NB4 (cell line): Measurements from ENCODE around the gene ADCY1.

Source experiments
- DNase-seq: peaks from one replicate; pipeline ENCODE4 v3.0.0; 2010; ENCODE audit warnings: low read depth
- H3K4me3 ChIP-seq: one replicate; pipeline ENCODE4 v1.5.1; 2011; ENCODE audit warnings: mild to moderate bottlenecking, low read depth, low read length, moderate library complexity
- MYC ChIP-seq: IDR thresholded peaks from 2 replicates; pipeline ENCODE4 v1.6.1; 2011; ENCODE audit warnings: low read depth, low read length
- POLR2A ChIP-seq: IDR thresholded peaks from 2 replicates; pipeline ENCODE4 v1.6.1; 2011; ENCODE audit warnings: mild to moderate bottlenecking; ENCODE audit not compliant: insufficient read length; ENCODE audit errors: extremely low read depth
- TF ChIP-seq, protein P1 (sequence below): IDR thresholded peaks from 2 replicates; pipeline ENCODE4 v1.6.1; 2011; ENCODE audit warnings: low read depth, low read length
- TF ChIP-seq, protein P2 (sequence below): IDR thresholded peaks from one replicate; pipeline ENCODE4 v1.5.1; 2012; ENCODE audit warnings: low read depth, low read length

ADCY1 gene

DNA sequence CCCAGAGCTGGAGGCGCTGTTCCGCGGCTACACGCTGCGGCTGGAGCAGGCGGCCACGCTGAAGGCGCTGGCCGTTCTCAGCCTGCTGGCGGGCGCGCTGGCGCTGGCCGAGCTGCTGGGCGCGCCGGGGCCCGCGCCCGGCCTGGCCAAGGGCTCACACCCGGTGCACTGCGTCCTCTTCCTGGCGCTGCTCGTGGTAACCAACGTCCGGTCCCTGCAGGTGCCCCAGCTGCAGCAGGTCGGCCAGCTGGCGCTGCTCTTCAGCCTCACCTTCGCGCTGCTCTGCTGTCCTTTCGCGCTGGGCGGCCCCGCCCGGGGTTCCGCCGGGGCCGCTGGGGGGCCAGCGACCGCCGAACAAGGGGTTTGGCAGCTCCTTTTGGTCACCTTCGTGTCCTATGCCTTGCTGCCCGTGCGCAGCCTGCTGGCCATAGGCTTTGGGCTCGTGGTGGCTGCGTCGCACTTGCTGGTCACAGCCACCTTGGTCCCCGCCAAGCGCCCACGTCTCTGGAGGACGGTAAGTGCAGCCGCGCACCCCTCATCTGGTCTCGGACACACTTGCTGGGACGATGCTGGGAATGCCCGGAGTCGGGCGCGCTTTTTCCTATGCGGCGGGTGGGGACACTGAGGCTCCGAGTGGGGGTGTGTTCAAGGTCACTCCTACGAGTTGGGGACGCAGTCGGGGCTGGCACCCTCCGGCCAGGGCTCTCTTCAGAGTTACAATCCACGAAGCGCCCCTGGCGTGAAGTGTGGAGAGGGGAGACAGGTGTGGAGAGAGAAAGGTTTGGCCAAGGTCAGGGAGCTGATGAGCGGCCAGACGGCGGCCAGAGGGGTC, 717 bp downstream of the ADCY1 start:
- no peak overlapping the region for H3K4me3 ChIP-seq

DNA sequence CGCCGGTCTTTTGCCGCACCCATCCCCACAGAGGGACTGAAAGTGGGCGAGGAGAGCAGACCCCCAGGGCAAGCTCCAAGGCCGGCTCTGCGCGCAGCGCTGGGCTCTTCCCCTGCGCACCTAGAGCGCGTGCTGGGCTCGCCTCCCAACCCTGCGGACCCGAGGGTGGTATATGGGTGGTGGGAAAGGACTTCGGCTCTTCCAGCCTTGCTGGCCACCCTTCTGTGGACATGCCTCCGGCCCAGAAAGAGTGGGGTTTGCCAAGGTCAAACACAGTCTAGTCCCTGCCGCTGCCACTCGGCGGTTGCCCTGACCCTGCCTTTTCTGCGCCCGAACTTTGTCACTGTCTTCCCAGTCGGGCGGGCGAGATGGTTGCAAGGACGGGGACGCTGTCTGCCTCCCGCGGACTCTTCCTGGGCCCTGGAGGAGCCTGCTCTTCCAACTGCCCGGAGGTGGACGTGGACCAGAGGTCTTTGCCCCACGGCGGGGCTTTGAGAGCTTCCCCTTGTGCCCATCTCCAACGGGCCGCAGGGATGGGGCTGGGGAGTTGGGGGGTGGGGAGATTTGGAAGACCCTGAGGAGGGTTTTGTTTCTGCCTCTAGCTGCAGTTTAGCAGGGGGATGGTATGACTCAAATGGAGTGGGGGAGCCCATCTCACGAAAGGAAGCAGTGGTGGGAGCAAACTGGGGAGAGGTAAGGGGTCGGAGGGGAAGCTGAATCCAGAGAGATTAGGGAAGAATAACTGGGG, 1.5 kb downstream of the ADCY1 start:
- H3K4me3 ChIP-seq = no peak overlapping the region
- TF ChIP-seq, protein P1, sequence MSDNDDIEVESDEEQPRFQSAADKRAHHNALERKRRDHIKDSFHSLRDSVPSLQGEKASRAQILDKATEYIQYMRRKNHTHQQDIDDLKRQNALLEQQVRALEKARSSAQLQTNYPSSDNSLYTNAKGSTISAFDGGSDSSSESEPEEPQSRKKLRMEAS = no peak
- no peak for TF ChIP-seq MYC
- TF ChIP-seq, protein P2, sequence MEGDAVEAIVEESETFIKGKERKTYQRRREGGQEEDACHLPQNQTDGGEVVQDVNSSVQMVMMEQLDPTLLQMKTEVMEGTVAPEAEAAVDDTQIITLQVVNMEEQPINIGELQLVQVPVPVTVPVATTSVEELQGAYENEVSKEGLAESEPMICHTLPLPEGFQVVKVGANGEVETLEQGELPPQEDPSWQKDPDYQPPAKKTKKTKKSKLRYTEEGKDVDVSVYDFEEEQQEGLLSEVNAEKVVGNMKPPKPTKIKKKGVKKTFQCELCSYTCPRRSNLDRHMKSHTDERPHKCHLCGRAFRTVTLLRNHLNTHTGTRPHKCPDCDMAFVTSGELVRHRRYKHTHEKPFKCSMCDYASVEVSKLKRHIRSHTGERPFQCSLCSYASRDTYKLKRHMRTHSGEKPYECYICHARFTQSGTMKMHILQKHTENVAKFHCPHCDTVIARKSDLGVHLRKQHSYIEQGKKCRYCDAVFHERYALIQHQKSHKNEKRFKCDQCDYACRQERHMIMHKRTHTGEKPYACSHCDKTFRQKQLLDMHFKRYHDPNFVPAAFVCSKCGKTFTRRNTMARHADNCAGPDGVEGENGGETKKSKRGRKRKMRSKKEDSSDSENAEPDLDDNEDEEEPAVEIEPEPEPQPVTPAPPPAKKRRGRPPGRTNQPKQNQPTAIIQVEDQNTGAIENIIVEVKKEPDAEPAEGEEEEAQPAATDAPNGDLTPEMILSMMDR = no peak
- no peak for DNase-seq

More for the DNA sequence above, 717 bp downstream of the ADCY1 start:
- no peak for DNase-seq
- TF ChIP-seq, protein P1 = no peak
- TF ChIP-seq, protein P2 = no peak
- TF ChIP-seq MYC (no peak), POLR2A (no peak)

DNA sequence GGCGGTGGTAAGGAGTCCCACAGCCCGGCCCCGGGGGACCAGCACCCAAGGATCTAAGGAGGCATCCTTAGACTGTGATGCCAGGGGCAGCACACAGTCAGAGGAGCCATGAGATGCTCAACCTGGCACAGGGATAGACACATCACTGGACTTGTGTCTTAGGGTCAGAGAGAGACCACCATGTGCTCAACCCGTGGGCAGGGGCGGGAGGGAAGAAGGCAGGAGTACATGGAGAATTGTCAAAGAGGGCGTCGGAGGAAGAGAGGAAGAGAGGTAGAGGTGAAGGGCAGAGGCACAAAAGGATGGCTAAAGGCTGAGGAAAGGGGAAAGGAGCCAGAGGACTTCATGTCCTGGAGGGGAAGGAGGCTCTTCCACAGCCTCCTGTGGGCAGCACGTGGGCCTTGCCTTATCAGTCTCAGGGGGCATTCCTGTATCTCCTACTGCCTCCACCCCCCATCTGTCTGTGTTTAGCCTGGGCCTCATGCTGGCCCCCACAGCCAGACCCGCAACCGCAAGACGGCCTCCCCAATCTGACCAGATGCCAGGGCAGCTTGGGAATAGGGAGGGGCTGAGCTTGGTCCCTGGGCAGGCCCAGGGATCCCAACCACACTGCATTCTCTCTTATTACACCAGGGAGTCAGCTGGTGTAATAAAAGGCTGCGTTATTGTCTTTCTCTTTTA, 2.2 kb downstream of the ADCY1 start:
- TF ChIP-seq MYC = no peak
- TF ChIP-seq, protein P1 = no peak
- TF ChIP-seq, protein P2 = no peak
- no peak for TF ChIP-seq POLR2A
- DNase-seq = no peak
- H3K4me3 ChIP-seq = no peak overlapping the region

DNA sequence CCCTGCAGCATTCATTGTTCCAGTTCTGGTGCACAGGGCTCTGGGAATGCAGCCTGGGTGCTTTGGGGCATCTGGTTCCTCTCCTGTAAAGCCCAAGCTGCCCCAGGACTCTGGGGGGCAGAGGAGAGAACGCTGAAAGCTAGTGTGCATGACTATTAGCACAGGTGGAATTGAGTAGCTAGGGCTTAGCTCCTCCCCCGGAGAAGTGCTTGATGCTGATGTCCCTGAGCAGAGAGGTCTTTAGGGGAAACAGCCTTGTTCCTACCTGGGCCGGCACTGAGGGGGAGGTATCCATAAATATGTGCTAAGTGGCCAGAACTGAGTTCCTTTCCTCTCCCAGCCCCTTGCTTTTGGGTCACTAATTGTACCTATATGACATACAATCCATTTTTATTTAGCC, 3.9 kb downstream of the ADCY1 start:
- H3K4me3 ChIP-seq = no peak overlapping the region
- no peak for DNase-seq
- TF ChIP-seq POLR2A (no peak), MYC (no peak)
- TF ChIP-seq, protein P2 = no peak
- TF ChIP-seq, protein P1 = no peak

DNA sequence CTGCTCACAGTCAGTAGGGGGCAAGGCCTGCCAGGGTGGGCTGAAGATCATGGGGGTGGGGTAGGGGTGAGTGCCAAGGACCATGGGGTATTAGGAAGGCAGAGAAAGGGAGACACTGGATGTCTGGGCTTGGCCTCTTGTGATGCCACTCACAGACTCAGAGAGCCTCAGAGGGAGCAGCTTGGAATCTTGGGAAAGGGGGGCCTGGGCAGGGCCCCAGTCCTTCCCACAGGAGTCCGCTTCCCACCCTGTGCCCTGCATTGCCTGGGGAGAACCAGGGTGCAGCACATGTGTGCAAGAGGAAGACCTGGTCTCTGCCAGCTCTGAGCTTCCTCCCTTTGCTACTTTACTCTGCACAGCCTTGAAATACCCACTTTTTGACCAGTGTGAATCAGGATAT, 4.3 kb downstream of the ADCY1 start:
- TF ChIP-seq POLR2A = no peak
- TF ChIP-seq, protein P2 = no peak
- TF ChIP-seq, protein P1 = no peak
- TF ChIP-seq MYC = no peak
- no peak overlapping the region for H3K4me3 ChIP-seq
- no peak for DNase-seq
